SU-DHL-6 (cell line): ENCODE data around the gene CACNA1B.

Experiments used
- H2AFZ ChIP-seq: fragments of 200-600 bp; sonication (generic); 2 replicates; pipeline ENCODE4 v1.6.1; 2014; ENCODE audit warnings: low read depth, mild to moderate bottlenecking, moderate library complexity, mixed read lengths, antibody characterized with exemption, low read length; ENCODE audit not compliant: severe bottlenecking
- H3F3A ChIP-seq: fragments of 200-600 bp; shearing (Covaris generic); 2 replicates; pipeline ENCODE4 v1.6.0; 2016; ENCODE audit warnings: antibody characterized with exemption, mild to moderate bottlenecking; ENCODE audit not compliant: insufficient read depth
- H3K27ac ChIP-seq: fragments of 200-600 bp; sonication (generic); 2 replicates; pipeline ENCODE4 v1.5.1; 2016; ENCODE audit warnings: low read depth, mild to moderate bottlenecking, low read length, moderate library complexity, mixed read lengths
- H3K27me3 ChIP-seq: fragments of 200-600 bp; sonication (generic), shearing (Covaris generic); 2 replicates; pipeline ENCODE4 v1.6.0; 2014; ENCODE audit warnings: mild to moderate bottlenecking, low read length
- H3K36me3 ChIP-seq: fragments of 200-600 bp; sonication (generic); 2 replicates; pipeline ENCODE4 v1.6.1; 2014; ENCODE audit warnings: mild to moderate bottlenecking, low read length, mixed read lengths
- H3K4me2 ChIP-seq: fragments of 300-600, 200-600 bp; shearing (Covaris generic), sonication (generic); 2 replicates; pipeline ENCODE4 v1.6.0; 2014; ENCODE audit warnings: low read length, low read depth, mild to moderate bottlenecking; ENCODE audit not compliant: poor library complexity, severe bottlenecking
- H3K4me3 ChIP-seq: fragments of 200-600 bp; sonication (generic); 2 replicates; pipeline ENCODE4 v1.5.1; 2014; ENCODE audit warnings: antibody characterized with exemption, low read length, mild to moderate bottlenecking, mixed read lengths; ENCODE audit not compliant: insufficient read depth, poor library complexity, severe bottlenecking
- H3K79me2 ChIP-seq: fragments of 200-600 bp; sonication (generic); 2 replicates; pipeline ENCODE4 v1.6.1; 2014; ENCODE audit warnings: mild to moderate bottlenecking, low read length, moderate library complexity; ENCODE audit not compliant: insufficient read depth
- H3K9ac ChIP-seq: fragments of 200-600 bp; sonication (generic); 2 replicates; pipeline ENCODE4 v1.7.0; 2014; ENCODE audit warnings: mild to moderate bottlenecking, low read length
- H3K9me2 ChIP-seq: fragments of 200-600 bp; sonication (generic); replicated peaks from 2 replicates; pipeline ENCODE4 v1.6.1; 2014; ENCODE audit warnings: low read length; ENCODE audit not compliant: insufficient read depth
- H3K9me3 ChIP-seq: fragments of 200-600 bp; sonication (generic); 2 replicates; pipeline ENCODE4 v1.6.1; 2014; ENCODE audit warnings: low read length, mixed read lengths; ENCODE audit not compliant: insufficient read depth
- H4K20me1 ChIP-seq: fragments of 200-600 bp; sonication (generic); 2 replicates; pipeline ENCODE4 v1.6.1; 2014; ENCODE audit warnings: low read depth, mild to moderate bottlenecking, antibody characterized with exemption, low read length, moderate library complexity, mixed read lengths
- CTCF ChIP-seq: fragments of 200-600 bp; sonication (generic); IDR thresholded peaks from one replicate; pipeline ENCODE4 v1.5.1; 2017; ENCODE audit warnings: antibody characterized with exemption, mild to moderate bottlenecking, low read length, moderate library complexity; ENCODE audit not compliant: insufficient read depth, poor library complexity, severe bottlenecking
- EZH2phosphoT487 ChIP-seq: fragments of 200-600 bp; sonication (generic), shearing (Covaris generic); conservative IDR thresholded peaks from 2 replicates; pipeline ENCODE4 v1.6.1; 2018; ENCODE audit warnings: mild to moderate bottlenecking, antibody characterized with exemption, low read length, moderate library complexity, mixed read lengths

CACNA1B gene

DNA sequence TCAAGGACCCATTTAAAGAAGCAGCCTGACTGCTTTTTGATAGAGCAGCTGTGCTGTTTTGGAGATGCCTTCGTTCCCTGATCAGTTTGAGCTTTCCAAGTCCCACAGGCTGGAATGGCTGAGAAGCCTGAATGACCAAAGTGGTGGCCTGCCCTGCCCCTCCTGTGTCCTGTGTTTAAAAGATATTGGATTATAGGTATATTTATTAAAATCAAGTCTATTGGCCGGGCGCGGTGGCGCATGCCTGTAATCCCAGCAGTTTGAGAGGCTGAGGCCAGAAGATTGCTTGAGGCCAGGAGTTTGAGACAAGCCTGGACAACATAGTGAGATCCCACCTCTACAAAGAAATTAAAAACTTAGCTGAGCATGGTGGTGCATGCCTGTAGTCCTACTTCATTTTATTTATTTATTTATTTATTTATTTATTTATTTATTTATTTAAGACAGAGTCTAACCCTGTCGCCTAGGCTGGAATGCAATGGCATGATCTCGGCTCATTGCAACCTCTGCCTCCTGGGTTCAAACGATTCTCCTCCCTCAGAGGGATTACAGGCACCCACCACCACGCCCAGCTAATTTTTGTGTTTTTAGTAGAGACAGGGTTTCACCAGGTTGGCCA is 87.7 kb downstream of the CACNA1B start:
- Histone ChIP-seq H3K9ac (no peak overlapping the region), H3K4me2 (no peak overlapping the region), H3K79me2 (no peaks in the 10 kb centered on the region), H3K27me3 (no peaks in the 10 kb centered on the region), H2AFZ (no peak overlapping the region), H3K9me3 (no peaks in the 10 kb centered on the region), H4K20me1 (no peaks in the 10 kb centered on the region), H3K27ac (no peak overlapping the region), H3K4me3 (no peak overlapping the region), H3F3A (no peaks in the 10 kb centered on the region), H3K36me3 (no peaks in the 10 kb centered on the region), H3K9me2 (no peaks in the 10 kb centered on the region)
- TF ChIP-seq EZH2phosphoT487, result no peak

DNA sequence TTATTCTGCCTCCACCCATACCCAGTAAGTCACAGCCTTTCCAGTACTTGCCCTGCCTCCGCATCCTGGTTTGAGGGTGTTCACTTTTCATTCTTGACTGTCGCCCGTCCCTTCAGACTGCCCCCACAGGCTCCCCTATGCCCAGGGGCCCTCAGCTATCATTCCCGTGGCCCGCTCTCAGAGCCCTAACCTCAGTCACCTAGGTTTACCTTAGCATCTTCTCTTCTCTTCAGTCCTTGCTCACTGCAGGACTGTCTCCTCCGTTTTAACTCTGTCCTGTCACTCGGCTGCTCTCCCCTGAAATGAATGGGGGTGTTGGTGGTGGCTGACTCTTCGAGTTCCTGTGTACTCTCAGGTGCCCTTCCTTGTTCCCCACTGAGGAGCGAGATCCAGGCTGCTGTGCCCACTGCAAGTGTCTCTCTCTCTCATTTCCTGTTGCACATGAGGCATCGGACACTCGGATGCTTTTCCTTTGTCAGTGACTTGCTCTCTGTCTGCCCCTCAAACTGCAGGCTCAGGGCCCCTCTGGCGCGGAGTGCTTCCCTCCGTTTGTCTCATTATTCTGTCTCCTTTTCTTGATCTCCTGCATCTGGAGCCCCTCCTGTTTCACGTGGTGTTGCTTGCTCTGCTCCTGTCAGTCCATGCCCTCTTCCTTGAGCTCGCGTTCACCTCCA is 89.8 kb downstream of the CACNA1B start:
- H2AFZ ChIP-seq, result no peak overlapping the region
- H3K79me2 ChIP-seq, result no peaks in the 10 kb centered on the region
- no peaks in the 10 kb centered on the region for H3F3A ChIP-seq
- TF ChIP-seq CTCF (no peak), EZH2phosphoT487 (no peak)
- H3K27me3 ChIP-seq, result no peaks in the 10 kb centered on the region
- no peaks in the 10 kb centered on the region for H3K36me3 ChIP-seq
- H3K27ac ChIP-seq, result no peak overlapping the region
- no peaks in the 10 kb centered on the region for H3K9me2 ChIP-seq
- H4K20me1 ChIP-seq, result no peaks in the 10 kb centered on the region
- H3K4me3 ChIP-seq, result no peak overlapping the region
- H3K9me3 ChIP-seq, result no peaks in the 10 kb centered on the region
- H3K9ac ChIP-seq, result no peak overlapping the region
- no peak overlapping the region for H3K4me2 ChIP-seq

- Histone ChIP-seq H3K4me3 (no peak overlapping the region), H3K27ac (no peak overlapping the region), H3K27me3 (no peaks in the 10 kb centered on the region), H2AFZ (no peak overlapping the region), H3F3A (no peaks in the 10 kb centered on the region), H3K9me2 (no peaks in the 10 kb centered on the region), H3K36me3 (no peaks in the 10 kb centered on the region), H3K9ac (no peak overlapping the region), H3K79me2 (no peaks in the 10 kb centered on the region), H4K20me1 (no peaks in the 10 kb centered on the region), H3K4me2 (no peak overlapping the region), H3K9me3 (no peaks in the 10 kb centered on the region)
- TF ChIP-seq EZH2phosphoT487 (no peak), CTCF (no peak)
These were observed 90.7 kb downstream of the CACNA1B start for GRCh38 chr9:137968235-137968634.

- Histone ChIP-seq H3K4me2 (no peak overlapping the region), H3K9me2 (no peaks in the 10 kb centered on the region), H3F3A (no peaks in the 10 kb centered on the region), H4K20me1 (no peaks in the 10 kb centered on the region), H2AFZ (no peak overlapping the region), H3K27me3 (no peaks in the 10 kb centered on the region), H3K79me2 (no peaks in the 10 kb centered on the region), H3K4me3 (no peak overlapping the region), H3K9ac (no peak overlapping the region), H3K36me3 (no peaks in the 10 kb centered on the region), H3K27ac (no peak overlapping the region), H3K9me3 (no peaks in the 10 kb centered on the region)
- TF ChIP-seq EZH2phosphoT487, result no peak
- no peak for TF ChIP-seq CTCF
These were observed 91.4 kb downstream of the CACNA1B start for GRCh38 chr9:137969008-137969407.
